NCI-H2171 (cell line): ENCODE measurements around the gene METAP1D.
A peak's percentile ranks its signal among the peaks of the same experiment; 100 is the strongest.

ENCODE experiments used
- DNase-seq: peaks from one replicate; lab custom pipeline; 2025; lab: John Stamatoyannopoulos, UW

The METAP1D gene

DNA sequence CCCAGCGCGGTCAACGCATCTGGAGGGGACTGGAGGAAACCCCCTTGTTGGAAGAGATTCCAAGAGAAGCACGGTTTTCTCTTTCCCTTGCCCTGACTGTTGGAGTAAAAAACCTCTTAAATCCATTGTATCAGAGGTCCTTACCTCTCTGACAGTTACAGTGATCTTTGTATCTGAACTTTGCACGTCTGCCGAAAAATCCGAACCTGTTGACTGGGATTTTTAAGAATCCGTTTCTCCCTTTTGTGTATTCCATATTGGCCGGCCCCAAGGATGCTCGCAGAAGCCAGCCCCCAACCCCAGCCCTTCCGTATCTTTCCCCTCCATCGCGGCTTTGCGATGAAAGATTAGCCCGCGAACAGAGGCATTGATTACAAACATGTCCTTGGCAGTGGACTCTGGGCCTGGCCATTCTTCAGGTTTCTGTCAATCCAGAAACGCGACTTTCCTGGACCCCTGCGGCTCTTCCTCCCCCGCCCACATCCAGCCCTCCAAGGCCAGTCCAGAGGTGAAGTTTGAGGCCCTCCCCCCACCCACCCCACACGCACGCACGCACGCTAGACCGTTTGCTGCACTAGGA, 81.0 kb downstream of the METAP1D start:
- no peak for DNase-seq

GRCh38 chr2:172081221-172082022, 81.7 kb downstream of the METAP1D start:
- DNase-seq: no peak

GRCh38 chr2:172082105-172082943, 82.6 kb downstream of the METAP1D start:
- DNase-seq: no peak

GRCh38 chr2:172082944-172083627, 83.3 kb downstream of the METAP1D start:
- DNase-seq: no peak

DNA sequence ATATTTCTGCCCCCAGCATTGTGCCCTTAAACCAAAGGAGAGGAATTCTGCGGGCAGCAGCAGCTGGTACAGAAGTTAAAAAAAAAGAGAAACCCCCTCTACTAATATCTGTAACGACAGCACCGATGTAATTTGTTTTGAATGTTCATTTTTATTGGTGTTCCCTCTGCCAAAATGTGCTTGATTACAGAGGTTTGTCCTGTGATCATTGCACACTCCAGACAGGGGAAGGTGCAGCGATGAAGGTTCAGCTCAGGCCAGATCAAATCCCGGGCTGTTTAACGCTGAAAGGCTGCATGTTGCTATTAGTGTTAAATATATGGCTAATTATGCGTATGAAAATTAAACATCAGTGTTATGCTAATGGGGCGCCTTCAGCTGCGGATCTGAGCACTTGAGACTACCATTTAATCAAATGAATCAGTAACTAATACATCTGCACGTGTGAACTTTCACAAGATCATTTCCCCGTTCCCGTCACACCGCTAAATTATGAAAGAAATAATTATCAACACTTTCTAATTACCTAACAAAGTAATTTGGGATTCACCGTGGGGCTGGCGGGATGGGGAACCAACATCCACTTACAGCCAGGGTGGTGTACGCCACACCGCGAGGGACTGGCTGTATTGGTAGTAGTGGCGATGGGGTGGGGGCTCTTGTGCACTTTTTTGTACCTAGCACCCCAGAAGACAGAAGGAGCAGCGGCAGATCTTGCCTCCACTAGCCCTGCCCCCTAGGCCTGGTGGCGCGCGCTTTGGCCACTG, 84.1 kb downstream of the METAP1D start:
- no peak for DNase-seq

DNA sequence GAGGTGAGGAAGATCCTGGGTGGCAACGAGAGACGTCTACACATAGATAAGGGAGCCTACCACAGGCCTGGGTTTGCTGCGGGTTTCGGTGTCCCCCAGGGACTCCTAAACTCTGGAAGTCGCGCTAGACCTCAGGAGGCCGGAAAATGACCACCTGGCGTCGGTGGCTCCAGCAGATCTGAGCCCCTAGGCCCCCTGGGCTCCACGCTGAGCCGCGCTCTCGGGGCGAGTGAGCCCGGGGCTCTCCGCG, 84.6 kb downstream of the METAP1D start:
- DNase-seq: peak; percentile 21

DNA sequence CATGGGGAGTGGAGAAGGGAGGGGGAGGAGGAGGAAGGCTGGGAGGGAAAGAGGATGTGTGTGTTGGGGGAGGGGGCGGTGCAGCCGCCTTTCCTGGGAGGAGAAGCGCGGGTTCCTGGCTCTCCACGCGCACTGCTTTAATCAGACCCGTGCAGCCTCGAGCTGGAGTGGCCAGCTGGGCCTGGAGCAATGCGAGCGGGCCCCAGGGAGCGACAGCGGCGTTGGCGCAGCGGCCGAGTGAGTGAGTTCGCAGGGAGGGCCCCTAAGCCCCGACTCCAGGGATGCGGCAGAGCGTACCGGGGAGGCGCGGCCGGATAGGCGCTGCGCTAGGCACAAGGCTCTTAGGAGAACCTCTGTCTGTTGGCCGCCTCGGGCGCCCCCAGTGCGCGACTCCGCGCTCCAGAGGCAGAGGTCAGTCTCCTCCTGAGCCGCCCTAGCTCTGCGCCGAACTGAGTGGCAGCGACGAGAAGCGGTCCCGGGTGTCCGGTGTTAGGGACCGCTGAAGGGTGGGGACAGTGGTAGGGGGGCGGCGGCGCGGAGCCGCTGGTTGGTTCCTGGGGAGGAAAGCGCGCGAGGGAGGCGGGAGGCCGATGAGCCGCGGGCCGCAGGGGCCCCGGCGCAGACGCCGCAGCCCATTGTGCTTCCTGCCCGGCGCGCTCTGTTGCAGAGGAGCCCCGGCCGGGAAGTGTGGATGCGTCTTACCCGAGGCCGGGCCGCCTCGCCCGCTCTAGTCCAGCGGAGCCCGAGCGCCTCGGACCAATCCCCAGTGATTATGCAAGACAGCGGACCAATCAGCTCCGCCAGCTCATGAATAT, 85.1 kb downstream of the METAP1D start:
- DNase-seq: peak; percentile 92

GRCh38 chr2:172085460-172086159, 85.9 kb downstream of the METAP1D start, which contains the start of gene DLX1:
Gene DLX1 (plus strand): TSS chr2:172085507. CDS start chr2:172085678, 171 bp downstream.
- DNase-seq: peak; percentile 52

- peak; percentile 15 for DNase-seq
Observed at GRCh38 chr2:172086241-172087206, 86.8 kb downstream of the METAP1D start.

GRCh38 chr2:172087207-172087779, 87.5 kb downstream of the METAP1D start:
- no peak for DNase-seq

DNA sequence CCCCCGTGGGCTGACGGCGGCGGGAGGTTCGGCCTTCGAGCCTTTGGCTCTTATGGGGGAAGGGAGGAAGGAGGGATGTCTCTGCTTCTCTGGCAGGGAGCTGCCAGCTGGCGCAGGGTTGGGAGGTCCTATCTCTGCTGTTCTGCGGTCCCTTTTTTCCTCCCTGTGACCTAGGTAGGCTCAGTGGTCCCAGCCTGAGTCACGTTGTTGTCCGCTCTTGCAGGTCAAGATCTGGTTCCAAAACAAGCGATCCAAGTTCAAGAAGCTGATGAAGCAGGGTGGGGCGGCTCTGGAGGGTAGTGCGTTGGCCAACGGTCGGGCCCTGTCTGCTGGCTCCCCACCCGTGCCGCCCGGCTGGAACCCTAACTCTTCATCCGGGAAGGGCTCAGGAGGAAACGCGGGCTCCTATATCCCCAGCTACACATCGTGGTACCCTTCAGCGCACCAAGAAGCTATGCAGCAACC, 88.1 kb downstream of the METAP1D start:
- no peak for DNase-seq

GRCh38 chr2:172088245-172089004, 88.7 kb downstream of the METAP1D start:
- DNase-seq: no peak

DNA sequence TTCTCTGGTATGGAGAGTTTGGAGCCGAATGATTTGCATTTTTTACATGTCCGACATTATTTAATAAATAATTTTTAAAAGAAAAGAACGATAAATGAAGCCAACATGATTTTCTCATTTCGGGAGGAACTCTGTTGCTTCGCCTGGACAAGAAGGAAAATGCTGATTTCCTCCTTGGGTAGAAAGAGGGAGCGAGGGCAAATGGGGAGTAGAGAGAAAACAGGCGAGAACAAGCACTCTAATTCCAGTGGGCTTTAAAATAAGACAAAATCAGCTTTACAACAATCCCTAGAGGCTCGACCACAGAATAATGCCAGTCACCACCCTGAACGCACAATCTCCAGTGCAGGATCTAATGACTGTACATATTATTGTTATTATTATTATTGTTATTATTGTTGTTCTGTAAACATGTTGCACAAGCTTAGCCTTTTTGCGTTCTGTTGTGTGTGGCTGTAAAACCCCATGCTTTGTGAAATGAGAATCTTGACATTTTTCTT, 89.3 kb downstream of the METAP1D start:
- DNase-seq: no peak

DNA sequence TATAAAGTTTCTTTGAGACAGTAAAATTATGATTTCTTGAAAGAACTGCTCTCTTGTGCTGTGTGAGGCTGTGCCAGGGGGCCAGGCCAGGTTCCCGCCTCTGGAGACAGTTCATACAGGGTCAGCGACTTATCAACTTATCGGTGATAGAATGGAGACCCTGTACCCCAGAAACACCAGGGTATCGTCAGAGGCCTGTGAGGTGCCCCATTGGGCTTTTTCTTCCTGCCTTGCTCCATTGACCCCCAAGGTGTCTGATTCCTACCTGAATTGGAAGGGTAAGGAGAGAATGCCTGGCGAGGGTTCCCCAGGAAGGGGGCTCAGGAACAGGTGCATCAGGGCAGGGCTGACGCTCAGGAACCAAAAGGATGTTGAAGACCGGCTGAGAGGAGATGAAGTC, 89.9 kb downstream of the METAP1D start:
- DNase-seq: no peak

DNA sequence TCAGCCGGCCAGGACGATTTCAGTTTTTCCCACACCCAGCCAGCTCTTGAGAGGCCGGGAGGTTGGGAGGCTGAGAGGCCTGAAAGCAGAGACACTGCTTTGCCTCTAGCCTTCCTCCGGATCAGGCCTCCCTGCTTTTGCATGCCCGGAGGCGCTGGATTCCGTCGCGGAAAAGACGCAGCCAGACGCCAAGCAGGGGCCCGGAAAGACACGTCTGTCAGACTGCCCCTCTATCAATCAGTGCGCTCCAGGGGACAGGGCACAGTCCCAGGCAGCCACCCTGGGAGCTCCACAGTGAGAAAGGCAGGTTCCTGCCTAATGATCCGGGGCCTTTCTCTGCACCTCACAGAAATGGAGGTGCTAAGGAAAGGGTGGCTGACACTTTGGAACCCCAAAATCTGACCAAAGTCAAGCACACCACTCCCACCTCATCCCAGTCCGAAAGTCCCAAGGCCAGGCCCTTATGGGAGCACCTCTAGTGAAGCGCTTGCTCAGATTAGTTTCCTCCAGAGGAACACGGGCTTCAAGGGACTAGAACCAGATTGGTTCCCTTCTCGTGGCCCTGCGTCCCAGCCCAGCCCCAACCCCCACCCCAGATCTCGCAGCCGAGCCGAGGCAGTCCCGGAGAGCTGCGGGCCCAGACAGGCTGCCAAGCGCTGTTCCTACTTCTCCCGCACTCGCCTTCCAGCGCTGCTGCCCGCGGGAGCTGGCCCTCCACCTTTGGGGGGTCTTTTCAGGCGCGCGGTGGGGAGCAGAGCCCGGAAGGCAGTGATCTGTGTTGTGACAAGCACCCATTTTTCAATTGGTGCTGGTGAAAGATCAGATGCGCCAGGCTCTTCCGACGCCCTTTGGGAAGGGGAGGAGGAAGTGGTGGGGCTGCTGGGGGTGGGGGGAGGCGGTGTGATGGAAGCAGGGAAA, 90.5 kb downstream of the METAP1D start:
- no peak for DNase-seq

- DNase-seq: no peak
Observed at GRCh38 chr2:172091000-172091641, 91.4 kb downstream of the METAP1D start.
